CD4-positive, alpha-beta memory T cell (primary cell): ENCODE measurements around the gene PIK3R5. TPM values are rescaled to one million over a fixed set of nuclear protein-coding genes. Genes with fewer than 3 reads are reported as not detected.
A peak's percentile ranks its signal among the peaks of the same experiment; 100 is the strongest.
"Not testable (repeated sequence)": the region's sequence is repeated elsewhere in the genome, so short reads cannot be mapped to it uniquely, and the experiment has no call there.

Source experiments
- CTCF ChIA-PET: fragments of 350-600 bp; sonication (Branson Sonifier 250); formaldehyde crosslinking; loops from one replicate; lab custom pipeline; 2021; ENCODE audit warnings: inconsistent platforms; ENCODE audit not compliant: partially characterized antibody; lab: Charles Lee
- POLR2A ChIA-PET: fragments of 350-600 bp; sonication (Branson Sonifier 250); formaldehyde crosslinking; loops from one replicate; lab custom pipeline; 2021; ENCODE audit not compliant: partially characterized antibody; lab: Charles Lee
- DNase-seq, 5 donors: peaks; one replicate each; pipeline versions ENCODE4 v3.0.0 to v3.0.0-alpha.2; 2020 to 2022; ENCODE audit warnings: mixed read lengths in 1 of 5
- H3K27ac ChIP-seq: one replicate; pipeline ENCODE4 v1.7.0; 2013; ENCODE audit warnings: low read depth, low read length
- H3K27me3 ChIP-seq: 2 replicates; pipeline ENCODE4 v1.7.0; 2013; ENCODE audit warnings: mild to moderate bottlenecking, low read length, moderate library complexity; ENCODE audit not compliant: insufficient read depth
- H3K36me3 ChIP-seq: 2 replicates; pipeline ENCODE4 v1.7.0; 2013; ENCODE audit warnings: mild to moderate bottlenecking, low read length, moderate library complexity; ENCODE audit not compliant: insufficient read depth
- H3K4me1 ChIP-seq: 2 replicates; pipeline ENCODE4 v1.7.0; 2013; ENCODE audit warnings: mild to moderate bottlenecking, low read length, moderate library complexity; ENCODE audit not compliant: insufficient read depth
- H3K4me3 ChIP-seq, 2 donors: one replicate each; pipeline ENCODE4 v1.7.0; 2013; ENCODE audit warnings: low read length in 2 of 2, mild to moderate bottlenecking in 1 of 2
- H3K9me3 ChIP-seq, 2 donors: one replicate each; pipeline ENCODE4 v1.7.0; 2013; ENCODE audit warnings: low read length in 2 of 2, control low read depth in 1 of 2; ENCODE audit not compliant: control insufficient read depth in 1 of 2
- H3K27ac Mint-ChIP-seq, 7 donors: one replicate each; pipeline ENCODE4 v1.8.0; 2020 to 2021; ENCODE audit warnings: mixed read lengths in 7 of 7, mild to moderate bottlenecking in 6 of 7, inconsistent platforms in 3 of 7, moderate library complexity in 3 of 7
- H3K27me3 Mint-ChIP-seq, 2 donors: one replicate each; pipeline ENCODE4 v1.8.0; 2020 to 2021; ENCODE audit warnings: mixed read lengths in 2 of 2
- H3K36me3 Mint-ChIP-seq, 2 donors: one replicate each; pipeline ENCODE4 v1.8.0; 2020 to 2021; ENCODE audit warnings: mixed read lengths in 2 of 2, inconsistent platforms in 1 of 2, mild to moderate bottlenecking in 1 of 2
- H3K4me1 Mint-ChIP-seq, 4 donors: one replicate each; pipeline ENCODE4 v1.8.0; 2020 to 2021; ENCODE audit warnings: mixed read lengths in 4 of 4, mild to moderate bottlenecking in 1 of 4
- H3K4me3 Mint-ChIP-seq, 8 donors: one replicate each; pipeline ENCODE4 v1.8.0; 2020 to 2021; ENCODE audit warnings: mixed read lengths in 8 of 8, mild to moderate bottlenecking in 7 of 8, moderate library complexity in 6 of 8, inconsistent platforms in 3 of 8
- H3K9me3 Mint-ChIP-seq, 8 donors: one replicate each; pipeline ENCODE4 v1.8.0; 2020 to 2021; ENCODE audit warnings: mixed read lengths in 8 of 8, mild to moderate bottlenecking in 5 of 8, inconsistent platforms in 3 of 8, moderate library complexity in 1 of 8
- intact Hi-C: fragments of 100-400 bp; cut with micrococcal nuclease; formaldehyde crosslinking; loops from one replicate; pipeline ENCODE4 v1.15.1; 2023
- polyA plus RNA-seq, 2 donors: library from polyadenylated mRNA; unstranded; fragments of 300-500 nt; fragmentation: Illumina TruSeq; gene quantifications; one replicate each; pipeline ENCODE4 v1.2.3, GENCODE V29; 2021
- total RNA-seq, 2 experiments: library from RNA; stranded (reverse); gene quantifications; one replicate each; pipeline ENCODE4 v1.2.3, GENCODE V29; 2021

PIK3R5 gene
- total and polyA plus RNA-seq, 4 experiments from 2014 or later, result 18.5 to 89.4 (median 73.6) TPM

GRCh38 chr17:8859804-8860430, 105.6 kb downstream of the PIK3R5 start:
- intact Hi-C loops, result no loop called here
- ChIA-PET POLR2A (no interaction called here), CTCF (no interaction called here)
- no peak overlapping the region for H3K4me3 ChIP-seq
- H3K36me3 Mint-ChIP-seq, result peaks cover 0 to 7% of the 10 kb centered on the region in 2 donors
- no peaks in the 10 kb centered on the region for H3K27me3 ChIP-seq
- peaks cover 0 to 1% (median 0%) of the 10 kb centered on the region in 8 donors for H3K9me3 Mint-ChIP-seq
- no peaks in the 10 kb centered on the region for H3K36me3 ChIP-seq
- peaks cover 20 to 42% (median 36%) of the 10 kb centered on the region in 4 donors for H3K4me1 Mint-ChIP-seq
- peaks cover 8% of the 10 kb centered on the region for H3K4me1 ChIP-seq
- H3K27me3 Mint-ChIP-seq, result no peaks in the 10 kb centered on the region
- no peak overlapping the region for H3K27ac Mint-ChIP-seq
- no peak for DNase-seq
- no peak overlapping the region for H3K27ac ChIP-seq
- no peaks in the 10 kb centered on the region for H3K9me3 ChIP-seq
- no peak overlapping the region for H3K4me3 Mint-ChIP-seq

GRCh38 chr17:8859027-8859803, 106.3 kb downstream of the PIK3R5 start:
- H3K4me1 ChIP-seq, result peaks cover 8% of the 10 kb centered on the region
- peaks cover 20 to 42% (median 35%) of the 10 kb centered on the region in 4 donors for H3K4me1 Mint-ChIP-seq
- CTCF ChIA-PET, result interaction anchor here (1.6 kb wide), 1 partner anchor 36 kb away, joined by 7 read pairs; no protein-coding TSS in a partner anchor

GRCh38 chr17:8857919-8858318, 107.6 kb downstream of the PIK3R5 start:
- intact Hi-C loops, result no loop called here

More at GRCh38 chr17:8859027-8859803, 106.3 kb downstream of the PIK3R5 start:
- Histone ChIP-seq H3K4me3 (no peak overlapping the region), H3K27me3 (no peaks in the 10 kb centered on the region), H3K27ac (no peak overlapping the region), H3K9me3 (no peaks in the 10 kb centered on the region), H3K36me3 (no peaks in the 10 kb centered on the region)
- DNase-seq, result no peak
- H3K9me3 Mint-ChIP-seq, result peaks cover 0 to 1% (median 0%) of the 10 kb centered on the region in 8 donors
- H3K27ac Mint-ChIP-seq, result peak overlapping the region in 1 of 7 donors; percentile 14
- H3K4me3 Mint-ChIP-seq, result no peak overlapping the region
- intact Hi-C loops, result no loop called here
- H3K27me3 Mint-ChIP-seq, result no peaks in the 10 kb centered on the region
- peaks cover 0 to 6% of the 10 kb centered on the region in 2 donors for H3K36me3 Mint-ChIP-seq
- POLR2A ChIA-PET, result no interaction called here

GRCh38 chr17:8856869-8857575, 108.5 kb downstream of the PIK3R5 start:
- H3K27ac ChIP-seq, result no peak overlapping the region
- peaks cover 13 to 34% (median 28%) of the 10 kb centered on the region in 4 donors for H3K4me1 Mint-ChIP-seq

More at GRCh38 chr17:8857919-8858318, 107.6 kb downstream of the PIK3R5 start:
- Histone ChIP-seq H3K9me3 (no peaks in the 10 kb centered on the region), H3K4me1 (peaks cover 8% of the 10 kb centered on the region), H3K4me3 (no peak overlapping the region), H3K27ac (no peak overlapping the region), H3K36me3 (no peaks in the 10 kb centered on the region), H3K27me3 (no peaks in the 10 kb centered on the region)
- Mint-ChIP-seq H3K27ac (peak overlapping the region in 3 of 7 donors; percentile 70 to 84 (median 80)), H3K27me3 (no peaks in the 10 kb centered on the region), H3K4me3 (peak overlapping the region in 7 of 8 donors; percentile 42 to 87 (median 75)), H3K4me1 (peaks cover 20 to 42% (median 35%) of the 10 kb centered on the region in 4 donors), H3K36me3 (no peaks in the 10 kb centered on the region), H3K9me3 (no peaks in the 10 kb centered on the region)
- DNase-seq, result no peak
- ChIA-PET CTCF (interaction anchor here (1.6 kb wide), 1 partner anchor 38 kb away, joined by 7 read pairs; no protein-coding TSS in a partner anchor), POLR2A (interaction anchor here (0.9 to 1.0 kb wide), 2 partner anchors 42 to 92 kb away, joined by 3 read pairs; no protein-coding TSS in a partner anchor)

GRCh38 chr17:8856205-8856603, 109.3 kb downstream of the PIK3R5 start:
- H3K36me3 ChIP-seq, POLR2A ChIA-PET, H3K27ac ChIP-seq, CTCF ChIA-PET, H3K27ac Mint-ChIP-seq, DNase-seq, H3K4me1 ChIP-seq, H3K9me3 Mint-ChIP-seq, H3K27me3 ChIP-seq, H3K4me3 ChIP-seq, H3K36me3 Mint-ChIP-seq, intact Hi-C loops, H3K9me3 ChIP-seq, H3K27me3 Mint-ChIP-seq: not testable (repeated sequence)
- Mint-ChIP-seq H3K4me1 (peaks cover 9 to 25% (median 20%) of the 10 kb centered on the region in 4 donors), H3K4me3 (peak overlapping the region in 2 of 8 donors; percentile 32)

More at GRCh38 chr17:8856869-8857575, 108.5 kb downstream of the PIK3R5 start:
- no peaks in the 10 kb centered on the region for H3K9me3 ChIP-seq
- peaks cover 8% of the 10 kb centered on the region for H3K4me1 ChIP-seq
- no peak for DNase-seq
- ChIA-PET POLR2A (no interaction called here), CTCF (no interaction called here)
- H3K36me3 ChIP-seq, result no peaks in the 10 kb centered on the region
- H3K27me3 ChIP-seq, result no peaks in the 10 kb centered on the region
- Mint-ChIP-seq H3K36me3 (peaks cover 0 to under 1% of the 10 kb centered on the region in 2 donors), H3K4me3 (peak overlapping the region in 3 of 8 donors; percentile 4 to 67 (median 31)), H3K27me3 (no peaks in the 10 kb centered on the region), H3K27ac (peak overlapping the region in 1 of 7 donors; percentile 20), H3K9me3 (no peaks in the 10 kb centered on the region)
- intact Hi-C loops, result no loop called here
- H3K4me3 ChIP-seq, result no peak overlapping the region

- intact Hi-C loops, result no loop called here
- CTCF ChIA-PET, result interaction anchor here (0.6 kb wide), 1 partner anchor 110 kb away, joined by 3 read pairs; the partner anchor contains the start of gene PIK3R5
- H3K4me3 ChIP-seq, result no peak overlapping the region
These were observed 109.9 kb downstream of the PIK3R5 start for GRCh38 chr17:8855477-8856204.

More at GRCh38 chr17:8855477-8856204, 109.9 kb downstream of the PIK3R5 start:
- POLR2A ChIA-PET, result no interaction called here
- Histone ChIP-seq H3K27ac (no peak overlapping the region), H3K4me1 (peaks cover 8% of the 10 kb centered on the region), H3K27me3 (no peaks in the 10 kb centered on the region), H3K36me3 (no peaks in the 10 kb centered on the region), H3K9me3 (no peaks in the 10 kb centered on the region)
- Mint-ChIP-seq H3K9me3 (no peaks in the 10 kb centered on the region), H3K27me3 (peaks cover 0 to 2% of the 10 kb centered on the region in 2 donors), H3K36me3 (peaks cover 0 to 3% of the 10 kb centered on the region in 2 donors), H3K27ac (no peak overlapping the region), H3K4me1 (peaks cover 9 to 25% (median 19%) of the 10 kb centered on the region in 4 donors), H3K4me3 (peak overlapping the region in 3 of 8 donors; percentile 32 to 38 (median 32))
- no peak for DNase-seq
